Upper lobe of left lung (tissue), 4 donors: ENCODE results near the gene FXYD6.

Experiments
- CTCF ChIP-seq, 6 experiments: fragments of 450-650 bp in 4 of 6; fragments of 200-600 bp in 2 of 6; sonication (generic) in 2 of 6; IDR thresholded peaks; one replicate each; pipeline ENCODE4 v1.5.1; 2016 to 2019; ENCODE audit warnings: antibody characterized with exemption in 6 of 6
- EP300 ChIP-seq, 4 donors: sonication (generic); formaldehyde crosslinking; IDR thresholded peaks; one replicate each; pipeline ENCODE4 v1.5.1; 2017; ENCODE audit warnings: antibody characterized with exemption in 4 of 4, control low read depth in 2 of 4
- POLR2A ChIP-seq, 4 donors: fragments of 450-650 bp; IDR thresholded peaks; one replicate each; pipeline ENCODE4 v1.5.1; 2016 to 2017; ENCODE audit warnings: antibody characterized with exemption in 4 of 4, mild to moderate bottlenecking in 2 of 4
- POLR2AphosphoS5 ChIP-seq, 2 donors: sonication (generic); formaldehyde crosslinking; IDR thresholded peaks; one replicate each; pipeline ENCODE4 v1.5.1; 2017; ENCODE audit warnings: antibody characterized with exemption in 2 of 2

DNA sequence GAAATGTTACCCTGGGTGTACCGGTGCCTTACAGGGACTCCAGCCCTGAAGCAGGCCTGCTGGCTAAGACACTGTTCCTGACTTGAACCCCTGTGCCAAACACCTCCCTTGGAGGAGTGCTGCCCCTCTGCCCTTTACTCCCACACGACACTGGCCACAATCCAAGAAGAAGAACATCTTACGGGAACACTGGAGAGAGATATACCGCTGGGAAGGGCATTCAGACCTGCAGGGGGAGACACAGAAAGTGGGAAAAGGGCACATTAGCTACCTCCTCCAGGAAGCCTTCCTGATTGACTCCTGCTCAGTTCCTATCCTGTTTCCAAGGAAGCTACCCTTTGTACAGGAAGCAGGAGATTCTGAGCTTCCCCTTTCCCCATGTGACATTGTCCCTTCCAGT is 34.1 kb upstream of the FXYD6 start:
- no peak for TF ChIP-seq CTCF (IDR thresholded peaks at IDR 0.05)
- TF ChIP-seq POLR2A (IDR thresholded peaks at IDR 0.05), result no peak
- no peak for TF ChIP-seq EP300 (IDR thresholded peaks at IDR 0.05)
- no peak for TF ChIP-seq POLR2AphosphoS5 (IDR thresholded peaks at IDR 0.05)
